ENCODE results near the gene FAM43A.

Gene FAM43A, protein sequence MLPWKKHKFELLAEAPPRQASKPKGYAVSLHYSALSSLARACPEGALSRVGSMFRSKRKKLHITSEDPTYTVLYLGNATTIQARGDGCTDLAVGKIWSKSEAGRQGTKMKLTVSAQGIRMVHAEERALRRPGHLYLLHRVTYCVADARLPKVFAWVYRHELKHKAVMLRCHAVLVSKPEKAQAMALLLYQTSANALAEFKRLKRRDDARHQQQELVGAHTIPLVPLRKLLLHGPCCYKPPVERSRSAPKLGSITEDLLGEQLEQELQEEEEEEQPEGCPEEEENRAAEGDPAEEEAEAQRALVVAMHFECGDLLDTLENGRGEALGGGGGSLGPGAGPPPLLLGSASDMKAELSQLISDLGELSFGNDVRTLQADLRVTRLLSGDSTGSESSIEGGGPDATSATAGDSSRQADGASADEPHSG

DNA sequence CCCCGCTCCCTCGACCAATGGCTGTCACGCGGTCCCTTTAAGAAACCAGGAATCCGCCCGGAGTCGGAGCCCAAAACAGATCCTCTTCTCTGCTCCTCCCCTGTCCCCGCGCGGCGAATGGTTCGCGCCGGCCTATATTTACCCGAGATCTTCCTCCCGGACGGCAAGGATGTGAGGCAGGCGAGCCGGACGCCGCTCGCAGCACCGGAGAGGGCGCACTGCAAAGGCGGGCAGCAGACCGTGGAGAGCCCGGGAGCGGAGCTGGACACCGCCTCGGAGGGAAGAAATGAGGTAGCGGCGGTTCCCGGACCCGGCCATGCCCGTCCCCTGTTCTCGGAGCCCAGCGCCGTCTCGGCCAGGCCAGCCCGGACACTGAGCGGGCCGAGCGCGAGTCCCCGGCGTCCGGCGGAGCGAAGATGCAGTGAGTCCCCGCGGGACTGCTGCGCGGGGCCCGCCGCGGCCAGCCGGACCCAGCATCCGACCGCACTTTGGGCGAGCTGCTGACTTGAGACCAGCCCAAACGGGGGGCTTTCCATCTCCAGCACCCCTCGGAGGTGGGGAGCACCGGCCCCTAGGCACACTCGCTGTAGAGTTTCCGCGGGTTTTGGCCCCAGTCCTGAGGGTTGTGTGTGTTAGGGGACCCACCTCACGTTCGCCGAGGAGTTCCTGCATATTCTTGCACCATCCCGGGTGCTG lies at the start of gene FAM43A:
Gene FAM43A (plus strand): TSS at position 166 of the 696 bp plus-strand sequence. CDS start 944 bp downstream, outside the sequence.
- peak in 51 of 56 donors; percentile 28 to 87 (median 69) for DNase-seq

DNA sequence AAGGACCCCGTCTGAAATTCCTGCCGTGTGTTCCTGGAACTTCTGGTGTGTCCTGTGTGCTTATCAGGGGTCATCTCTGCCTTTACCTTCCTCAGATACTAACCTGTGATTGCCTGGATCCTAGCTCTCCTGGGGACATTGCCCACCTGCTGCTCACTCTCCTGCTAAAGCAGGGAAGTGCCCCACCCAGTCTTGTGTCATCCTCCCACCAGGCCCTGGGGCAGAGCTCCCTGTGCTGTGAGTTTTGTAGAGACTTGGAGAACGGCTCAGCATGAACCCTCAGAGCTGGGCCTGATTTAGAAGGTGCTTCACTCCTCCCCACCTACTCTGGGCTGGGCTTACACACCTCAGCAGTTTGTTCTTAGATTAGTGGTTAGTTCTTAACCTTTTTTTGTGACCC lies 48.6 kb upstream of the FAM43A start:
- DNase-seq, result peak in 9 of 56 donors; percentile 7 to 65 (median 35)

DNA sequence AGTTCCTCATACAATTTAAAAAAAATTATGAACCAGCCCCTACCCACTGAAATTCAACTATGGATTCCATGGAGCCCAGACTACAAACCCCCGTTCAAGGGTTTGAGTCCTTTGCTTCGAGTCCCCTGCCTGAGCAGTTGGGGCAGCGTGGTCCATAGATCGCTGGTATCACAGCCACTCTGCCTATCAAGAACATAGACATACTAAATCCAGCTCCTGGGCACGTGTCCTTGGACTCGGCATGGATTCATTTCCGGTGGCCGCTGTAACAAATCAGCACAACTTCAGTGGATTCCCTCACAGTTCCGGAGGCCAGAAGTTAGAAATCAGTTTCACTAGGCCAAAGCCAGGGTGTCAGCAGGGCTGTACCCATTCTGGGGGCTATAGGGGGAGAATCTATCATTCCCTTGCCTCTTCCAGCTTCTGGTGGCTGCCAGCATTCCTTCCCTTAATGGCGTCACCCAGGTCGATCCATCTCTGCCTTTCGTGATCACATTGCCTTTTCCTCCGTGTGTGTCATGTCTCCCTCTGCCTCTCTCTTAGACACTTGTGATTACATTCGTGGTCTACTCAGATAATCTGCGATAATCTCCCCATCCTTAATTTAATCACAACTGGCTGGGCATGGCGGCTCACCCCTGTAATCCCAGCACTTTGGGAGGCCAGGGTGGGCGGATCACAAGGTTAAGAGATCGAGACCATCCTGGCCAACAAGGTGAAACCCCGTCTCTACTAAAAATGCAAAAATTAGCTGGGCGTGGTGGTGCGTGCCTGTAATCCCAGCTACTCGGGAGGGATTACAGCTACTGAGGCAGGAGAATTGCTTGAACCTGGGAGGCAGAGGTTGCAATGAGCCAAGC lies 47.9 kb upstream of the FAM43A start:
- DNase-seq, result no peak

DNA sequence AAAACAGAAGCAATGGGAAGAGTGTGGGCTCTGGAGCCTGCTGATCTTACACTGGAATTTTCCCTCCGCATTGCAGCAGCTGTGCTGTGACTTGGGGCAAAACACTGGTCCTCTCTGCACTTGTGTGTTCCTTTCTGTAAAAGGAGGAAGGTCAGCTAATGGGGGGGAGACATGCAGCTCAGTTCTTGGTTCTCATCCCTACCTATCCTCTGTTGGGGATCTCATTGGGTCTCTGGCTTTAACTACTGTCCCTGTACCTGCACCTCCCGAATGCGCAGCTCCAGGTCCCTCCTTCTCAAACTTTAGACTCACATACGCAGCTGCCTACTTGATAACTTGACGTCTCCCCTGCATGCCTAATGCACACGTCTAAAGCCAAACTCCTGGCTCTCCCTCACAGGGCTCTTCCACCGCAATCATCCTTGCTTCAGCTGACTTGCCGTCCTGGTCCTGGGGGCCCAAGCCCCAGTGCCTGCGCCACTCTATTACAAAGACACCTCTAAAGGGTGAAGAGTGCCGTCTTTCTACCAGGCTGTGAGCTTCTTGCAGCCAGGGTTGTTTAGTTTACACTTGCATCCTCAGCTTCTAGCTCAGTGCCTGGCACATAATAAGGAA lies 46.6 kb upstream of the FAM43A start:
- DNase-seq, result no peak

DNA sequence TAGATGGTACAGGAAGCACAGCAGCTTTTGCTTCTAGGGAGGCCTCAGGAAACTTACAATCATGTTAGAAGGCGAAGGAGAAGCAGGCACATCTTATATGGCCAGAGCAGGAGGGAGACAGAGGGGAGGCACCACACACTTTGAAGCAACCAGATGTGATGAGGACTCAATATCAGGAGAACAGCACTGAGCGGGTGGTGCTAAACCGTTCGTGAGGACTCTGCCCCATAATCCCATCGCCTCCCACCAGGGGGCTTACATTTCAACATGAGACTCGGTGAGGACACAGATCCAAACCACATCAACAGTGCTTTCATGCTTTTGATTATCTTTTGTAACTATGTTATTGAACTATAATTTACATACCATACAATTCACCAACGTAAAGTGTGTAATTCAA lies 44.9 kb upstream of the FAM43A start:
- no peak for DNase-seq

DNA sequence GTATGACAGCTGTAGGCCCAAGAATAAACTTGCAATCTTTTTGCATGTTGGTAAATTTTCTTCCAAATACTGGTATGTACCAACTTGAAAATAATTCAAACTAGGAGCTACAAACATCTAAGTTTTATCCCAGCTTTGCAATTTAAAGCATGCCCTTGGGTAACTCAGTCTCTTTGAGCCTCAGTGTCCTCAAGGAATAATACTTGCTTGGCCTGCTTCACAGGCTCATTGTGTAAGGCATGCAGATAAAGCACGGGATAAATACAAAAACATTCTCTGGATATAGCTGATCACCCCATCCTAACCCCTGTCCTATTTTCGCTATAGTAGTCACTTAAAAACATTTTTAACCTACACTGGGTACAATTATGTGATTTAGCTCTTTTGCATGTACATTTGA lies 42.9 kb upstream of the FAM43A start:
- no peak for DNase-seq

DNA sequence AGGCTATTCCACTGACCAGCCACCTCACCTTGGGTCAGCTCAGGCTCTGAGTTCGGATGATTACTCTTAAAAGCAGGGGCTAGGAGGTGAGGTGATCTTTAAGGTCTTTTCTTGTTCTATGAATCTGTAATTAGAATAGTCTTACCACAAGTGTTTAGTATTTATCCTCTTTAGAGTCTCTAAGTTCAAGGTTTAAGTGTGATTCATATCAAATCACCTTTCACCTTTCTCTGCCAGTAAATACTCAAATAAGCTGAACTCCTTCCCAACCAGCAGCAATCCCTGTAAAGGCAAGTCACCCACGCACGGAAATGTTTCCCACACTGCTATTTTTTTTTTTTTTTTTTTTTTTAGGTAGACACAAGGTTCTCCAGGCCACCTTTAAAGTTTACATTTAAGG lies 37.9 kb upstream of the FAM43A start:
- no peak for DNase-seq

DNA sequence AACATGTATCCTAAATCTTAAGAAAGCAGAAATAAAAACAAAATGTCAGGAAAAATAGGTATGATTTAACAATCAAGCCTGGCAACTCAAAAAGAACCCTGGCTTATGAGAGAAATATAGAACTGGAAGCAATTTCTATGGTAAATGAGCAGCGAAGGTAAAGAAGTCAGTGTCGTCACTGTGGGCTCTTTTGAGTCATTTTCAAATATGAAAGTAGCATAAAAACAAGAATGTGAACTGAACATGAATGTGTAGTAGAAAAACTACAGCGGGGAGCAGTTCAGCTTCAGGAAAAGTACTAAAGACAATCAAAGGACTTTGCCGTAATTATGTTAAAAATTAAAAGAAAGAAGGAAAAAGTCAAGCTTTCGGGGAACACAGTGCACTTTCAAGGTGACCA lies 31.2 kb upstream of the FAM43A start:
- no peak for DNase-seq

DNA sequence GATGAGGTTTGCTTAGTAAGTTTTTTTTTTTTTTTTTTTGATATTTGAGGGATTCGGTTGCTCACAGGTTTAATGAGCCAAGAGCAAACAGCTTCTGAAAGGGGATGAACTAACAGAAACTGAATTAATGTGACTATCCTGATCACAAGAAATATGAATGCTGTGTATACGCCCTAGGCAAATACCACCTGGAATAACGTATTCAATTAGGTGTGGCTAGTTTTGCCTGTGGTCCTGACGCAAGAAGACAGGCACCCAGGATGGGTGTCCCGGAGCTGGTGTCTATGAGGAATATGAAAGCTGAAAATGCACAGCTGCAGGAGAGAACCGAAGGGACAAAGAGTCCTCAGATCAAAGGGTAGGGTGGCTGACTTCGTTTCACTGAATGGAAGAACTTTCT lies 28.2 kb upstream of the FAM43A start:
- no peak for DNase-seq

DNA sequence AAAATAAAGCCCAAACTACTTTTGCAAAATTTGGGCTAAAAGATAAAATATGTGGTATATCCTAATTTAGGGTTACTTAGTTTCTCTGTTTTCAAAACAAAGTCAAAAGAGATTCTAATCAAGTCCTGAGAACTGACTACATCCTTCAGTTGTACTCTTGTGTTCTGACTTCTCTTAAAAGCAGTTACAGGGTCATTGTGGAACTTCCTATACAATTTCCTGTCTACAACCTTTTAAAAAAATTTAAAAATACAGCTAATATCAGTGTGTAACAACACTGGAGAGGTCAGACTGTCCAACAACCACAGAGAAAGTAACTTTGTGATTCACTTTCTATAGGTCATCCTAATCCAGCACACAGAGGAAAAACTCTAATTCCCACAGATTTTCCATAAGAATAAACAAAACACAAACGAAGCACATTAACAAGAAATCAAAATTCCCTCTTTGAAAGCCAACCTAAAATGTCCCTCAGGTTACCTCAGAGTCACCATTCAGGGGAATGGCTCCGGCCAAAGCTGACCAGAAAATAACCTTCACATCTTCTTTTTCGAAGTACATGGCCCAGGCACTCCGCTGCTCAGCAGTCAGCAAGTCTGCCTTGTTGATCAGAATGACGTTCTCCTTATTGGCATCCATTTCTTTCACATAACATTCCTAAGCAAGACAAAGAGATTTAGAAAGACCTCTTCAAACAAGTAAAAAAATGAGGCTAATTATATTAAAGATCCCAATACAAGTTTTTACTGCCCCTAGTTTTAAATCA lies 27.0 kb upstream of the FAM43A start:
- no peak for DNase-seq

DNA sequence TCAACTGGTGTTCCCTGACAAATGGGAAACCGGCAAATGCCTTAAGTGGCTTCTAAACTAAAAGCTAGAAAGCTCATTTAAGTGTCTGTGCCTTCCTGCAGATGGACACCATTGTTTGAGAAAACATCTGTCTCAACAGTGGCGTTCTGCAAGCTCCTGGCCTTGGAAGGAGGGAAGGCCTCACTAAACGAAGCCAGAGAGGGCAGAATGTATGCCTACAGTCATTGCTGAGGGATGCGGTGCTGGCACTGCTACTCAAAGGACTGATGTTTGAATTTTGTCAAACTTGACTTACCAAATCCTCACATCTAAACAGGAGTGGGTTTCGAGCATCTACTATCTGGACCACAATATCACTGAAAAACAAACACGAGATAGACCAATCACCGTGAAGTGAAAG lies 25.9 kb upstream of the FAM43A start:
- no peak for DNase-seq

DNA sequence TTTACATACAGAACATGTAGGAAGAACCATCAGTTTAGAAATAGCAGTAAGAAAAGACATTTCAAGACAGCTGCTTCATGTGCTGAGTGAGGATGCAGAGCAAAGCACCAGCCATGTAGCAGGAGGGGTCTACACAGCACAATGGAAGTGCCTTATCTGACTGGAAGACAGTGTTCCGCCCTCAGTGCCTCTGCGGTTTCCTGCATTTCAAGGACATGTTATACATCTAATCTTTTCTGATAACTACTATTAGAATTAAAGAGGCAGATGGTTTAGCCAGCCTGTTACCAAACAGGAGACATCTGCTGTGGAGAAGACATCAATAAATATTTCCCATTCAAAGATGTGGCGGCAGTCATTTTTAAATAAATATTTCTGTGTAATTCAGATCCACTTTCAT lies 24.3 kb upstream of the FAM43A start:
- no peak for DNase-seq

DNA sequence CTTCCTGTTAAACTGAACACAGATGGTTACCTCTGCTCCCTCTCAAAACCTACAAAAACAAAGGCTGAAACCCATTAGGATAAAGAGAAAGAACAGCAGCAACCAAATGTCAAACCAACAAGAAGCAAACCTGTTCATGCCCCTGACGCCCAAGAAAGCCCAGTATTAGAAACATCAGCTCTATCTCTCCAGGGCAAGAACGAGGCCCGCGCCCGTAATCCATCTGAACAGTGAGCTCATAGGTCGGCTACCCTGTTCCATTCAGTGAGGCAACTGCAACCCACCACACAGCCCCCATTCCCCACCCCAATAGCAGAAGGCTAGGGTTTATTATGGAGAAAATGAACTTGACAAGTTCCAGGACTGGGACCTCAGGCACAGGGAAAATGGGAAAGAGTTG lies 23.7 kb upstream of the FAM43A start:
- DNase-seq, result no peak

DNA sequence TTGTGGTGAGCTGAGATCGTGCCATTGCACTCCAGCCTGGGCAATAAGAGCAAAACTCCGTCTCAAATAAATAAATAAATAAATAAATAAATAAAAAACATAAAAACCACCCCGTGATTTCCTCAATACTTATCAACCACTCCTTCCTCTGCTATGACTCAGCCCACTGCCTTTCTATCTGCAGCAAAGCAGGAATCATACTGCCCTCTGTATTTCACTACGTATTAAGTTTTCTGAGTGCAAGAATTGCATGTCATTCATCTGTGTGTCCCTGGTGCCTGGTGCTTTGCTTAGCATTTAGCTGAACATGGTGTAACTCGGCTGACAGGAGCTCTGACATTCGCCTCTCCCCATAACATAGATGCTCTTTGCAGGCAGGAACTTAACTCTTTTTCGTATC lies 20.8 kb upstream of the FAM43A start:
- DNase-seq, result no peak

DNA sequence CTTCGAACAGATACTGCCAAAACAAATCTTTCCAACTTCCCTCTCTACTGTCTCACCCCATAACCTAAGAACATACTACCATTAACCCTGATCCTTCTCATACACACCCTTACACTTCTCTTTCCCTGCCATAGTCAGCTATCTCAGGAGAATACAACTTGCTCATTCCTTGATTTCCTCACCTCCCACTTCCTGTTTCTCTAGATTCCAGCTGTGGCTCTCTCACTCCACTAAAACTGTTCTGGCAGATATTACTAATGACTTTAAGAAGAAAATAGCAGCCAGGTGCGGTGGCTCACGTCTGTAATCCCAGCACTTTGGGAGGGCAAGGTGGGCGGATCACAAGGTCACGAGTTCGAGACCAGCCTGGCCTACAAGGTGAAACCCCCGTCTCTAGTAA lies 18.3 kb upstream of the FAM43A start:
- no peak for DNase-seq

DNA sequence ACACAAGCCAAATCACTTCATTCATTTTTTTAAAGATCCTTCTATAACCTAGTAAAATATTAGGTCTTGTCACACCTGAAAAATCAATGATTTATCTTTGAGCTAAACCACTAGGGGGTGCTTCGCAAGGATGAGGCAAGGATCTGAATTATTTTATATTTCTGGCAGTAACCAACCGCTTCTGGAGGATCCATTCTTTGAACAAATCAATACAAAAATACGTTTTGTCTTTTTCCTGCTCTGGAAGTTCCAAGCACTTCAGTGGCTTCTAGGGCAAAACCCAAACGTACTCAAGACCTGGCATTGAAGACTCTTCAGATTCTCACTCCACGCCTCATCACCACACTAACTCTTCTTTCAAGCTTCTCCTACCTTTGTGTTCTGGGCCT lies 14.2 kb upstream of the FAM43A start:
- DNase-seq, result no peak

DNA sequence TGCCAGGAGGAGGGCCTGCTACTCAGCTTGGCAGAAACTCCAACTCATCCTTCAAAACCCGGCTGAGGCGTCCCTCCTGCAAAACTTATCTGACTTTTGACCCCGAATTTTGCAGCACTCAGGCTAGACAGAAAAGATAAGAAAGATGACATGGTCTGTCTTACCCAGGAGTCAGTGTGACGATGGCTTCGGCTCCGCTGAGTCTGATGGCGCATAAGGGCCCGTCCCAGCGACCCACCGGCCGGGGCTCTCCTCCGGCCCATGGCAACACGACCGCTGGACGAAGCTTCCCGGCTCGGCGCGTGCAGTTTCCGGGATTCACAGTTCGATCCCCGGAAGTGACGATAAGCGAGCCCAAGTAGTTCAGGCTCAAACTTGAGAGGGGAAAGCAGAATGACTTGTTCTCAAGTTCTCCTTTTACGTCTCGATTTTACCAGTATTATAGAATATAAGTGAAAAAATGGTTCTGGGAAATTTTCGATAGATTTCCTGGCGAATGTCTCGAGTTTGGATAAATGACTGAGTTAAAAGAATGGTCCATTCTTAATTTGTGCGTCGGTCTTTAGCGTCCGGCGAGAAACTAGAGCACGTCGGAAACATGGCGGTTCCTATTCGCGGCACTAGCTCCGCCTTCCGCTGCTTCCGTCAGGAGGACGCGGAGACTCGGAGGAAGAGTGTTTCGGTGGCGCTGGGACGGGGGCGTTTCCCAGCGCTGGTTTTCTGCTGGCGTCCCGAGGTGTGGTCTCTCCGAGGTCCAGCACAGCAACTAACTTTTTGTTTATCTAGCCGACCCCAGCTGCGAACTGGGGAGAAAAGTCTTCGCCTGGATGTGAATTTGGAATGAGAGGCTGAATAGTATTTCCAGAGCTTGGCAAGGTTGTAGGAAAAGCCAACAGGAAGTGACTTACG lies 13.5 kb upstream of the FAM43A start, which contains the start of gene LSG1:
Gene LSG1 (minus strand): TSS at position 292 of the 909 bp plus-strand sequence. CDS start 29 bp downstream, at position 263.
- peak in 55 of 56 donors; percentile 32 to 94 (median 83) for DNase-seq

DNA sequence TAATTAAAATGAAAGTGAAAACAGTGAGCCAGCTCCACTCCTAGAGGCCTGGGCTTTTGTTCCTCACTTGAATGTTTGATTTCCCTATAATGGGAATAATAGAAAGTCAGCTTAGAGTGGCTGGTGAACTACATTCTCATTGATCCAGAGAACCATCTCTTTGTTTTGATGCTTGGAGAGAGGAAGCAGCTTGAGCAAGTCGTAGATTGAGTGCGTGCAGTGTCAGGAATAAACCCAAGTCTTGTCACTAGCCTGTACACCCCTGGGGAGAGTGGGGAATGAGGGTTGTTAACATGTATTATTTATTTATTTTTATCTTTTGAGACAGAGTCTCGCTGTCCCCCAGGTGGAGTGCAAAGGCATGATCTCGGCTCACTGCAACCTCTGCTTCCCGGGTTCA lies 12.8 kb upstream of the FAM43A start:
- DNase-seq, result no peak

DNA sequence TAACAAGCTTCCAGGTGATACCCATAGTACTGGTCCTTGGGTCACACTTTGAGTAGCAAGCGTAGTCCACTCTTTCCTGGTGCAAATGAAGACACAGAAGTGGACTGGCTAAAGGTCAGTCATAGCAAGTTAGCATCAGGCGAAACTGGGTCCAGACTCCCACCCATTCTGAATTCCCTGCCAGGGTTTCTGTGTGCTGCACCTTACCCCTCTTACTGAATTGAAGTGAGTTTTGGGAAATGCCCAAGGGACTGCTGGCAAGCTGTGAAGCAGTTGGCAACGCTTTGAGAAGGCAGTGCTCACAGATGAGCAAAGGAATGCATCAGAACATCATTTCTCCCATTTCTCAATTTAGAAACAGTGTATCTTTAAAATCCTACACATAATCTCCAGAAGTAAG lies 11.9 kb upstream of the FAM43A start:
- DNase-seq, result no peak
